GM13977 (cell line): ENCODE results near the gene WFDC9.

Experiments
- DNase-seq: peaks from one replicate; pipeline ENCODE4 v3.0.0; 2012; ENCODE audit warnings: low spot score
- CTCF ChIP-seq: IDR thresholded peaks from 2 replicates; pipeline ENCODE4 v1.5.1; 2012; ENCODE audit warnings: mild to moderate bottlenecking, control low read depth; ENCODE audit not compliant: insufficient read depth; ENCODE audit errors: extremely low read depth, missing control alignments
- in situ Hi-C: fragments of 300-500 bp; cut with MboI; formaldehyde crosslinking; loops from one replicate; pipeline ENCODE4 v1.12.0; 2022; ENCODE audit warnings: low sequenced_read_pairs, low pct_unique_long_range_greater_than_20kb, mixed read lengths, inconsistent platforms; ENCODE audit not compliant: unreplicated experiment

Gene WFDC9

DNA sequence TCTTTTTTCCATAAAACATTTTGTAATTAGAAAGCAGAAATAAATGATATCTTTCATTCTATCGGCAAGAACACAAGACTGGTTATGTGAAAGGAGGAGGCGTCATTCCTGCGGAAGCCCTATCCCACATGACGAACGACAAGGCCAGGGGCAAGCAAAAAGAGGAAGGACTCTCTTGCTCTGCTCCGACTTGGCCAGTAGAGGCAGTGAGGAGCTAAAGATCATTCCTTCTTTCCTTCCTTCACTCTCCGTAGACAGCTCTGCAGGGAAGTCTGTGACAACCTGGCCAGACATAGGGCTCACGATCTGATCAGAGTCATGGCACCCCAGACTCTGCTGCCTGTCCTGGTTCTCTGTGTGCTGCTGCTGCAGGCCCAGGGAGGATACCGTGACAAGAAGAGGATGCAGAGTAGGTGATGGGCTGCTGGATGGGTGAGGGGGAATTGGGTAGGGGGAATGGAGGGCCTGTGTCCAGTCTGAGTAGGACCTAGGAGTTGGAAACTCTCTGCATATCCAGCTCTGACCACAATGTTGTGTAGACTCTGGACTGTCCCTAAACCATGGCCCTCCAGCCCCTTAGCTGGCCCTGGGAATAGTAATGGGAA is 1.5 kb downstream of the WFDC9 start, which contains the start of gene WFDC10A:
Gene WFDC10A (plus strand): TSS at position 244 of the 605 bp plus-strand sequence. CDS start 75 bp downstream, at position 319.
- in situ Hi-C loops, result no loop called here
- peak; percentile 82 for TF ChIP-seq CTCF
- peak; percentile 50 for DNase-seq

DNA sequence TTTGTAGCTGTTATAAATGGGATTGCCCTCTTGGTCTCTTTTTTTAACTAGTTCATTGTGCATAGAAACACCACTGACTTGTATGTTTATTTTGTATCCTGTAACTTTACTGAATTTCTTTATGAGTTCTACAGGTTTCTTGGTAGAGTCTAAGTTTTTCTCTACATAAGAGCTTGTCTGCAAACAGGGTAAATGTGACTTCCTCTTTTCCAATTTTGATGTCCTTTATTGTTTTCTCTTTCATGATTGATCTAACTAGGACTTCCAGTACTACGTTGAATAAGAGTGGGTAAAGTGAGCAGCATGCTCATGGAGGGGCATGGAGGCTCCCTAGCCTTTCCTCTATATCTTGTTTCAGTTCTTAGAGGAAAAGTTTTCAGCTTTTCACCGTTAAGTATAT is 4.5 kb downstream of the WFDC9 start:
- TF ChIP-seq CTCF, result no peak
- DNase-seq, result no peak
- in situ Hi-C loops, result no loop called here

DNA sequence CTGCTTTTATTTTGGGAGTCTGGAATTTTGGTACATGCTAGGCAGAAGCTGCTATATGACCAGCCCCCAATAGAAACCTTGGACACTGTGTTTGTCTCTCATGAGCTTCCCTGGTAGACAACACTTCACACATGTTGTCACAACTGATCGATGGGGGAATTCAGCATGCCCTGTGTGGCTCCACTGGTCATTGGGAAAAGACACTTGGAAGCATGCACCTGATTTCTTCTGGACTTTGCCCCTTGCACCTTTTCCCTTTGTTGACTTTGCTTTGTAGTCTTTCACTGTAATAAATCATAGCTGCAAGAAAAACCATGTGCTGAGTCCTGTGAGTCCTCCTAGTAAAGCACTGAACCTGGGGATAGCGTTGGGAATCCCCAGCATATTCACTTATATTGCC is 9.5 kb downstream of the WFDC9 start:
- DNase-seq, result no peak
- in situ Hi-C loops, result no loop called here
- TF ChIP-seq CTCF, result no peak

DNA sequence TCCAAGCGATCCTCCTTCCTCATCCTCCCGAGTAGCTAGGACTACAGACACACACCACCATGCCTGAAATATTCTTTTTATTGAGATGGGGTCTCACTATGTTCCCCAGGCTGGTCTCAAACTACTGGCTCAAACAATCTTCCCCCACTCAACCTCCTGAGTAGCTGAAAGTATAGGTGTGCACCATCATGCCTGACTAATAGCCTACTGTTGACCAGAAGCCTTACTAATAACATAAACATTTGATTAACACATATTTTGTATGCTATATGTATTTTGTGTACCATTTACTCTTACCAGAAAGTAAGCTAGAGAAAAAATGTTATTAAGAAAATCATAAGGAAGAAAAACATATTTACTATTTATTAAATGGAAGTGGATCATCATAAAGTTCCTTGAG is 13.5 kb downstream of the WFDC9 start:
- in situ Hi-C loops, result no loop called here

GRCh38 chr20:45612314-45612713 is 18.8 kb downstream of the WFDC9 start:
- TF ChIP-seq CTCF, result no peak
- no peak for DNase-seq

More for the DNA sequence above, 13.5 kb downstream of the WFDC9 start:
- DNase-seq, result no peak
- no peak for TF ChIP-seq CTCF

DNA sequence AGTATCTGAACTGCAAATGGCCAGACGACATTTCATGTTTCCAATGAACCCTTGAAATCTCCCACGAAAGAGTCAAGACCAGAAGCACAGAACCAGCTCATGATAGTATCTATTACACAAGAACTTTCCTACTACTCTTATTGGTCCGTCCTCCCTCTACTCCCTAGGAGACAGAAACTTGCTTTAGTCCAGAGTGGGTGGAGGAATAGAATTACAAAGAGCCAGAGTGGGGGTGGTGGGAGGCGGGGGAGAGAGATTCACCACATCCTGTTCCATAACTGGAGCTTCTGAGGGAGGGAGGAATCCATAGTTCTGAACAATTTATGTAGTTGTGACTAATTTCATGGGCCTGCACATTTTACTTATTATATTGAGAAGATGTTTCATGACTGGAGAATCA is 20.0 kb downstream of the WFDC9 start:
- in situ Hi-C loops, result no loop called here
- no peak for TF ChIP-seq CTCF
- DNase-seq, result no peak

More at GRCh38 chr20:45612314-45612713, 18.8 kb downstream of the WFDC9 start:
- in situ Hi-C loops, result no loop called here
